H1 (cell line): ENCODE data around the gene GPR160. TPM values are rescaled to one million over a fixed set of nuclear protein-coding genes. Genes with fewer than 3 reads are reported as not detected.

Experiments used
- CTCF ChIA-PET: fragments of 300-600 bp; sonication (Branson Sonifier 250); formaldehyde crosslinking; loops from one replicate; lab custom pipeline; 2021; ENCODE audit not compliant: partially characterized antibody; lab: Charles Lee
- POLR2A ChIA-PET: fragments of 300-600 bp; sonication (Branson Sonifier 250); formaldehyde crosslinking; loops from one replicate; lab custom pipeline; 2021; ENCODE audit warnings: inconsistent platforms; ENCODE audit not compliant: partially characterized antibody; lab: Charles Lee
- DNase-seq, 2 experiments: peaks; one replicate each; pipeline versions ENCODE4 v3.0.0 to v3.0.0-alpha.2; 2010 to 2022; ENCODE audit warnings: low spot score in 2 of 2, low read depth in 1 of 2, mixed read lengths in 1 of 2
- FAIRE-seq: peaks from 2 replicates; lab custom pipeline; 2011; peaks lifted over from hg19 to GRCh38; lab: Jason Lieb, UNC
- H2AFZ ChIP-seq: 2 replicates; pipeline ENCODE4 v1.8.1; 2012; ENCODE audit warnings: low read length, inconsistent platforms
- H2AK5ac ChIP-seq: 2 replicates; pipeline ENCODE4 v1.6.1; 2013; ENCODE audit warnings: low read depth, low read length
- H2BK120ac ChIP-seq: replicated peaks from 2 replicates; pipeline ENCODE3; 2013; ENCODE audit warnings: low read depth, low read length, inconsistent platforms
- H2BK12ac ChIP-seq: 2 replicates; pipeline ENCODE4 v1.6.1; 2013; ENCODE audit warnings: low read depth, low read length
- H2BK15ac ChIP-seq: 2 replicates; pipeline ENCODE4 v1.6.1; 2013; ENCODE audit warnings: low read length
- H2BK20ac ChIP-seq: 2 replicates; pipeline ENCODE4 v1.6.1; 2013; ENCODE audit warnings: low read length
- H2BK5ac ChIP-seq: 2 replicates; pipeline ENCODE4 v1.6.1; 2013; ENCODE audit warnings: low read depth, low read length
- H3K14ac ChIP-seq: 2 replicates; pipeline ENCODE4 v1.6.1; 2013; ENCODE audit warnings: inconsistent platforms; ENCODE audit not compliant: insufficient read length
- H3K18ac ChIP-seq: 2 replicates; pipeline ENCODE4 v1.6.1; 2013; ENCODE audit warnings: low read length; ENCODE audit errors: extremely low read depth
- H3K23ac ChIP-seq: 2 replicates; pipeline ENCODE4 v1.6.1; 2013; ENCODE audit warnings: inconsistent platforms; ENCODE audit not compliant: insufficient read length
- H3K23me2 ChIP-seq: 2 replicates; pipeline ENCODE4 v1.6.1; 2013; ENCODE audit warnings: low read depth, low read length
- H3K27ac ChIP-seq: 2 replicates; pipeline ENCODE4 v1.6.1; 2011; ENCODE audit warnings: low read depth, low read length, inconsistent platforms
- H3K27me3 ChIP-seq, 4 experiments: replicated peaks in 1 of 4; 1 replicate in 1 of 4; 2 replicates in 3 of 4; pipeline versions ENCODE4 v1.6.1 to v1.8.1; 2011 to 2013; ENCODE audit warnings: low read length in 3 of 4, mild to moderate bottlenecking in 3 of 4, inconsistent platforms in 2 of 4, mixed read lengths in 2 of 4, moderate library complexity in 1 of 4; ENCODE audit not compliant: control insufficient read depth in 3 of 4, insufficient read depth in 3 of 4; ENCODE audit errors: extremely low read depth in 1 of 4
- H3K36me3 ChIP-seq, 4 experiments: 2 replicates each; pipeline versions ENCODE4 v1.6.1 to v1.8.1; 2011 to 2013; ENCODE audit warnings: mild to moderate bottlenecking in 4 of 4, low read length in 3 of 4, moderate library complexity in 2 of 4, control low read depth in 1 of 4, inconsistent platforms in 1 of 4; ENCODE audit not compliant: insufficient read depth in 4 of 4, control insufficient read depth in 2 of 4
- H3K4ac ChIP-seq: replicated peaks from 2 replicates; pipeline ENCODE3; 2013; ENCODE audit warnings: low read length, low read depth, mixed read lengths, inconsistent platforms; ENCODE audit not compliant: insufficient read length
- H3K4me1 ChIP-seq, 4 experiments: replicated peaks in 1 of 4; 1 replicate in 1 of 4; 2 replicates in 3 of 4; pipeline versions ENCODE4 v1.6.1 to v1.8.1; 2011 to 2013; ENCODE audit warnings: low read length in 3 of 4, inconsistent platforms in 2 of 4, mixed read lengths in 1 of 4; ENCODE audit not compliant: insufficient read depth in 4 of 4, control insufficient read depth in 3 of 4
- H3K4me2 ChIP-seq, 2 experiments: 2 replicates each; pipeline versions ENCODE4 v1.6.1 to v1.8.1; 2011 to 2013; ENCODE audit warnings: low read depth in 2 of 2, low read length in 2 of 2, control low read depth in 1 of 2, inconsistent platforms in 1 of 2, mild to moderate bottlenecking in 1 of 2; ENCODE audit not compliant: insufficient read depth in 1 of 2
- H3K4me3 ChIP-seq, 4 experiments: fragments of 200-600, 300-600 bp in 1 of 4; sonication (generic), shearing (Covaris generic), sonication (Bioruptor Twin) in 1 of 4; 2 replicates each; pipeline versions ENCODE4 v1.5.1 to v1.8.1; 2011 to 2016; ENCODE audit warnings: low read length in 4 of 4, low read depth in 3 of 4, control low read depth in 2 of 4, inconsistent platforms in 2 of 4, mild to moderate bottlenecking in 2 of 4, mixed read lengths in 1 of 4, moderate library complexity in 1 of 4; ENCODE audit not compliant: insufficient read depth in 2 of 4; ENCODE audit errors: extremely low read depth in 1 of 4
- H3K56ac ChIP-seq: replicated peaks from 2 replicates; pipeline ENCODE3; 2013; ENCODE audit warnings: low read depth, mild to moderate bottlenecking, mixed read lengths, low read length, inconsistent platforms; ENCODE audit not compliant: insufficient read length
- H3K79me1 ChIP-seq: 2 replicates; pipeline ENCODE4 v1.6.1; 2013; ENCODE audit warnings: low read depth, low read length, control low read depth
- H3K79me2 ChIP-seq, 2 experiments: 2 replicates each; pipeline versions ENCODE4 v1.6.1 to v1.8.1; 2012 to 2013; ENCODE audit warnings: low read length in 2 of 2, mild to moderate bottlenecking in 2 of 2, inconsistent platforms in 1 of 2; ENCODE audit not compliant: insufficient read depth in 2 of 2, control insufficient read depth in 1 of 2
- H3K9ac ChIP-seq, 4 experiments: replicated peaks in 1 of 4; 1 replicate in 1 of 4; 2 replicates in 3 of 4; pipeline versions ENCODE4 v1.6.1 to v1.8.1; 2011 to 2013; ENCODE audit warnings: low read depth in 3 of 4, low read length in 3 of 4, control low read depth in 2 of 4, mild to moderate bottlenecking in 2 of 4, moderate library complexity in 2 of 4, inconsistent platforms in 1 of 4; ENCODE audit errors: extremely low read depth in 1 of 4
- H3K9me3 ChIP-seq, 2 experiments: 2 replicates each; pipeline versions ENCODE4 v1.6.1 to v1.8.1; 2012 to 2013; ENCODE audit warnings: mild to moderate bottlenecking in 2 of 2, moderate library complexity in 2 of 2, control low read depth in 1 of 2, inconsistent platforms in 1 of 2, low read depth in 1 of 2, low read length in 1 of 2, mixed read lengths in 1 of 2; ENCODE audit not compliant: insufficient read depth in 2 of 2
- H4K20me1 ChIP-seq, 2 experiments: replicated peaks in 1 of 2; 2 replicates each; pipeline versions ENCODE3 to v1.8.1; 2011 to 2013; ENCODE audit warnings: inconsistent platforms in 2 of 2, low read length in 2 of 2, mild to moderate bottlenecking in 1 of 2; ENCODE audit not compliant: insufficient read depth in 2 of 2, control insufficient read depth in 1 of 2
- H4K5ac ChIP-seq: 2 replicates; pipeline ENCODE4 v1.6.1; 2013; ENCODE audit warnings: low read length, low read depth, mixed read lengths, inconsistent platforms; ENCODE audit not compliant: insufficient read length
- H4K8ac ChIP-seq: 2 replicates; pipeline ENCODE4 v1.8.0; 2013; ENCODE audit warnings: mild to moderate bottlenecking, moderate library complexity, low read length, inconsistent platforms; ENCODE audit not compliant: insufficient read depth; ENCODE audit errors: extremely low read depth
- H4K91ac ChIP-seq: replicated peaks from 2 replicates; pipeline ENCODE3; 2013; ENCODE audit warnings: low read length, mixed read lengths, inconsistent platforms; ENCODE audit not compliant: insufficient read length
- CREB1 ChIP-seq: IDR thresholded peaks from 2 replicates; pipeline ENCODE4 v1.6.1; 2012; ENCODE audit warnings: inconsistent platforms
- EP300 ChIP-seq, 2 experiments: IDR thresholded peaks; 1 replicate in 1 of 2; 2 replicates in 1 of 2; pipeline ENCODE4 v1.6.1; 2011 to 2012; ENCODE audit warnings: low read depth in 2 of 2, low read length in 2 of 2, mild to moderate bottlenecking in 2 of 2, borderline replicate concordance in 1 of 2, inconsistent platforms in 1 of 2, moderate library complexity in 1 of 2
- GABPA ChIP-seq: IDR thresholded peaks from 2 replicates; pipeline ENCODE4 v1.6.1; 2011; ENCODE audit warnings: mild to moderate bottlenecking, low read length, moderate library complexity, borderline replicate concordance; ENCODE audit not compliant: insufficient read depth
- JUND ChIP-seq: IDR thresholded peaks from 2 replicates; pipeline ENCODE4 v1.6.1; 2011; ENCODE audit warnings: mild to moderate bottlenecking, improper control_type of control experiment, low read length
- MAFK ChIP-seq: IDR thresholded peaks from 2 replicates; pipeline ENCODE4 v1.6.1; 2012; ENCODE audit warnings: low read depth, mild to moderate bottlenecking, improper control_type of control experiment, low read length
- PHF8 ChIP-seq: fragments of 200-600 bp; sonication (generic); conservative IDR thresholded peaks from 2 replicates; pipeline ENCODE4 v1.7.1; 2012; ENCODE audit warnings: low read depth, mild to moderate bottlenecking, inconsistent platforms, low read length, moderate library complexity
- POLR2AphosphoS5 ChIP-seq: IDR thresholded peaks from 2 replicates; pipeline ENCODE4 v1.6.1; 2011; ENCODE audit warnings: low read depth, low read length
- SIRT6 ChIP-seq: IDR thresholded peaks from one replicate; pipeline ENCODE4 v1.7.1; 2012; ENCODE audit warnings: low read length, inconsistent platforms
- SP4 ChIP-seq: IDR thresholded peaks from 2 replicates; pipeline ENCODE4 v1.6.1; 2012; ENCODE audit warnings: low read length, inconsistent platforms
- USF2 ChIP-seq: IDR thresholded peaks from 2 replicates; pipeline ENCODE4 v1.6.1; 2011; ENCODE audit warnings: low read length, improper control_type of control experiment
- WGBS, 2 experiments: shearing (Covaris generic) in 1 of 2; methylation state at CpG; one replicate each; pipeline versions ENCODE4 v1.1.6 to v1.1.7; 2013 to 2015; ENCODE audit warnings: low lambda C conversion rate in 2 of 2, mixed read lengths in 2 of 2, inconsistent platforms in 1 of 2, low coverage in 1 of 2, missing lambda C conversion rate in 1 of 2; ENCODE audit not compliant: insufficient replicate concordance in 2 of 2, insufficient coverage in 1 of 2, insufficient read length in 1 of 2; ENCODE audit errors: extremely low coverage in 1 of 2, missing lambda C conversion rate in 1 of 2; 5-methylcytosine and 5-hydroxymethylcytosine counted together
- polyA plus RNA-seq, 7 experiments: library from polyadenylated mRNA; depleted of rRNA in 3 of 7; stranded (reverse) in 5 of 7; unstranded in 2 of 7; fragments of >200 nt in 5 of 7; fragments of 200-250 nt in 2 of 7; gene quantifications; 1 replicate in 5 of 7; 2 replicates in 1 of 7; 4 replicates in 1 of 7; pipeline versions ENCODE4 v1.2.1 to v1.2.3, GENCODE V29; 2011 to 2013; ENCODE audit warnings: missing spikeins in 2 of 7, mixed read lengths in 2 of 7
- total RNA-seq: library from RNA; stranded (reverse); fragmentation: NEBNext Ultra II Directional; extraction: Animal tissue kit (Norgen Biotek cat#: 25700); gene quantifications from 2 replicates; pipeline ENCODE4 v1.2.1, GENCODE V29; 2021

The GPR160 gene
- total and polyA plus RNA-seq, 2 of the 8 experiments (the other 6 are each of a cell fraction or from before 2014, with no cell fraction given): 14.3 to 16.6 TPM

GRCh38 chr3:170081079-170081741, 43.4 kb downstream of the GPR160 start:
- Histone ChIP-seq H4K20me1 (no peaks in the 10 kb centered on the region), H3K23ac (no peak overlapping the region), H3K23me2 (no peaks in the 10 kb centered on the region), H3K4me3 (no peak overlapping the region), H3K27me3 (no peaks in the 10 kb centered on the region), H2BK120ac (no peak overlapping the region), H2AFZ (no peak overlapping the region), H2BK20ac (no peak overlapping the region), H3K79me2 (no peaks in the 10 kb centered on the region), H3K56ac (no peak overlapping the region), H3K27ac (no peak overlapping the region), H3K36me3 (peaks cover 0 to 14% (median 4%) of the 10 kb centered on the region in 4 experiments; a peak in 2 of 8 replicates), H3K79me1 (no peaks in the 10 kb centered on the region), H2BK12ac (no peak overlapping the region), H3K18ac (no peak overlapping the region), H4K91ac (no peak overlapping the region), H2AK5ac (no peak overlapping the region), H3K14ac (no peak overlapping the region), H3K4ac (no peak overlapping the region), H3K4me1 (peaks cover 0 to 2% (median 0%) of the 10 kb centered on the region in 4 experiments; a peak in 1 of 7 replicates), H2BK5ac (no peak overlapping the region), H4K5ac (no peak overlapping the region), H3K9ac (no peak overlapping the region), H3K4me2 (no peak overlapping the region), H3K9me3 (no peaks in the 10 kb centered on the region), H4K8ac (no peak overlapping the region), H2BK15ac (no peak overlapping the region)
- TF ChIP-seq MAFK: no peak
- TF ChIP-seq SIRT6: no peak
- TF ChIP-seq EP300 (IDR thresholded peaks at IDR 0.05; ENCODE audit: borderline replicate concordance in 1 of 2, low read depth in 2 of 2, low read length in 2 of 2): no peak
- TF ChIP-seq USF2: no peak
- TF ChIP-seq SP4: no peak
- no peak for TF ChIP-seq GABPA
- TF ChIP-seq PHF8: no peak
- no peak for TF ChIP-seq JUND
- TF ChIP-seq POLR2AphosphoS5: no peak
- TF ChIP-seq CREB1: no peak
- POLR2A ChIA-PET: interaction anchor here (1.1 kb wide), 1 partner anchor 147 kb away, joined by 3 read pairs; no protein-coding TSS in a partner anchor
- FAIRE-seq: no peak
- WGBS, 2 experiments: 87% methylated on average over 1 of the region's 1 CpG; no CpG with 5 or more reads in 1 of the 2 experiments
- no peak for DNase-seq
- CTCF ChIA-PET: interaction anchor here (1.1 to 4.2 kb wide), 3 partner anchors 9 to 219 kb away, joined by 4 to 34 read pairs (median 5); no protein-coding TSS in a partner anchor
